ENCODE measurements around the gene BMPR1B. TPM values are rescaled to one million over a fixed set of nuclear protein-coding genes. Genes with fewer than 3 reads are reported as not detected.

BMPR1B gene
- total RNA-seq, 1 experiment from 2014 or later, result 0.62 TPM

GRCh38 chr4:95051702-95052020 is 293.9 kb downstream of the BMPR1B start:
- Histone ChIP-seq H3K27me3 (ENCODE audit: control insufficient read depth, insufficient read depth, low read length) (no peaks in the 10 kb centered on the region), H3K4me1 (ENCODE audit: control insufficient read depth, insufficient read depth, low read length) (no peaks in the 10 kb centered on the region), H3K36me3 (ENCODE audit: control insufficient read depth, insufficient read depth, low read length) (no peaks in the 10 kb centered on the region), H3K4me3 (ENCODE audit: low read depth in 2 of 2, low read length in 2 of 2) (no peak overlapping the region), H3K27ac (ENCODE audit: low read length) (no peak overlapping the region), H3K9me3 (ENCODE audit: control insufficient read depth, insufficient read depth, low read depth, low read length) (no peaks in the 10 kb centered on the region)
- no TSS peak for BruUV-seq (replicated peaks)
- no peak for ATAC-seq
- DNase-seq (ENCODE audit: low read depth, low spot score), result no peak
- TF ChIP-seq REST (IDR thresholded peaks at IDR 0.05; ENCODE audit: insufficient read depth in 1 of 2, low read depth in 2 of 2, low read length in 1 of 2) (no peak), POLR2AphosphoS5 (IDR thresholded peaks at IDR 0.05; ENCODE audit: low read depth, low read length) (no peak), SIN3A (IDR thresholded peaks at IDR 0.05; ENCODE audit: borderline replicate concordance, insufficient read depth, low read depth, low read length) (no peak), TCF7L2 (IDR thresholded peaks at IDR 0.05; ENCODE audit: low read depth, low read length) (no peak), CTCF (IDR thresholded peaks at IDR 0.05) (no peak)
- in situ Hi-C loops (cut with HindIII; ENCODE audit: low pct_unique_long_range_greater_than_20kb, low sequenced_read_pairs) (no loop called here), intact Hi-C loops (cut with micrococcal nuclease; ENCODE audit: unreplicated experiment) (no loop called here)
- ChIA-PET POLR2A (no interaction called here), CTCF (no interaction called here)

GRCh38 chr4:95058991-95059390 is 301.2 kb downstream of the BMPR1B start:
- Histone ChIP-seq H3K9me3 (ENCODE audit: control insufficient read depth, insufficient read depth, low read depth, low read length) (no peaks in the 10 kb centered on the region), H3K27ac (ENCODE audit: low read length) (no peak overlapping the region), H3K4me3 (ENCODE audit: low read depth in 2 of 2, low read length in 2 of 2) (no peak overlapping the region), H3K4me1 (ENCODE audit: control insufficient read depth, insufficient read depth, low read length) (no peaks in the 10 kb centered on the region), H3K36me3 (ENCODE audit: control insufficient read depth, insufficient read depth, low read length) (no peaks in the 10 kb centered on the region), H3K27me3 (ENCODE audit: control insufficient read depth, insufficient read depth, low read length) (no peaks in the 10 kb centered on the region)
- no TSS peak for BruUV-seq (replicated peaks)
- intact Hi-C loops (cut with micrococcal nuclease; ENCODE audit: unreplicated experiment) (no loop called here), in situ Hi-C loops (cut with HindIII; ENCODE audit: low pct_unique_long_range_greater_than_20kb, low sequenced_read_pairs) (no loop called here)
- no peak for TF ChIP-seq CTCF (IDR thresholded peaks at IDR 0.05)
- no peak for TF ChIP-seq REST (IDR thresholded peaks at IDR 0.05; ENCODE audit: insufficient read depth in 1 of 2, low read depth in 2 of 2, low read length in 1 of 2)
- TF ChIP-seq POLR2AphosphoS5 (IDR thresholded peaks at IDR 0.05; ENCODE audit: low read depth, low read length), result no peak
- TF ChIP-seq TCF7L2 (IDR thresholded peaks at IDR 0.05; ENCODE audit: low read depth, low read length), result no peak
- TF ChIP-seq SIN3A (IDR thresholded peaks at IDR 0.05; ENCODE audit: borderline replicate concordance, insufficient read depth, low read depth, low read length), result no peak
- no peak for DNase-seq (ENCODE audit: low read depth, low spot score)
- POLR2A ChIA-PET, result no interaction called here
- no peak for ATAC-seq
- CTCF ChIA-PET, result no interaction called here
